ENCODE data around the gene CTDNEP1.

GRCh38 chr17:7261379-7262191 is 10.1 kb upstream of the CTDNEP1 start:
- no peak for TF ChIP-seq USF1 (IDR thresholded peaks at IDR 0.05; ENCODE audit: borderline replicate concordance, low read depth)
- no peak for TF ChIP-seq POLR2AphosphoS5 (IDR thresholded peaks at IDR 0.05; ENCODE audit: low read depth, low read length)
- TF ChIP-seq EZH2phosphoT487 (IDR thresholded peaks at IDR 0.05; ENCODE audit: borderline replicate concordance, low read depth) = no peak
- TF ChIP-seq CTCF (IDR thresholded peaks at IDR 0.05) = no peak
- TF ChIP-seq REST (IDR thresholded peaks at IDR 0.05; ENCODE audit: low read depth, low read length) = no peak
